HepG2 (cell line): Measurements from ENCODE around the gene BIRC5. TPM values are rescaled to one million over a fixed set of nuclear protein-coding genes. Genes with fewer than 3 reads are reported as not detected.

ENCODE experiments used
- AKAP8 ChIP-seq: sonication (generic); formaldehyde crosslinking; IDR thresholded peaks from 2 replicates; pipeline ENCODE4 v1.5.1; 2020; ENCODE audit warnings: mild to moderate bottlenecking, missing genetic modification reagents
- ASH2L ChIP-seq: fragments of 300-600, 200-600 bp; sonication (generic); IDR thresholded peaks from 2 replicates; pipeline ENCODE4 v1.7.0; 2017; ENCODE audit warnings: low read depth, mild to moderate bottlenecking, moderate library complexity, mixed read lengths, low read length; ENCODE audit not compliant: insufficient read length
- BRD4 ChIP-seq: sonication (generic); formaldehyde crosslinking; IDR thresholded peaks from 2 replicates; pipeline ENCODE4 v1.4.0; 2020; ENCODE audit warnings: missing genetic modification reagents
- CBFB ChIP-seq: sonication (generic); formaldehyde crosslinking; IDR thresholded peaks from 2 replicates; pipeline ENCODE4 v1.4.0; 2020; ENCODE audit warnings: missing genetic modification reagents
- CHCHD3 ChIP-seq: sonication (generic); formaldehyde crosslinking; IDR thresholded peaks from 2 replicates; pipeline ENCODE4 v1.8.0; 2022; ENCODE audit warnings: mild to moderate bottlenecking, missing genetic modification reagents, moderate library complexity
- FOXP1 ChIP-seq, 2 experiments: fragments of 450-650 bp in 1 of 2; IDR thresholded peaks; 2 replicates each; pipeline ENCODE4 v1.6.1; 2017 to 2018; ENCODE audit warnings: antibody characterized with exemption in 1 of 2
- HCFC1 ChIP-seq: fragments of 150-350 bp; IDR thresholded peaks from 2 replicates; pipeline ENCODE4 v1.6.1; 2014; ENCODE audit warnings: low read depth, low read length
- HDAC6 ChIP-seq: fragments of 200-600 bp; sonication (generic); IDR thresholded peaks from 2 replicates; pipeline ENCODE4 v1.7.0; 2017; ENCODE audit warnings: mild to moderate bottlenecking, antibody characterized with exemption, low read length, low read depth
- KDM6A ChIP-seq: IDR thresholded peaks from 2 replicates; pipeline ENCODE4 v1.6.1; 2016; ENCODE audit warnings: low read depth
- KLF15 ChIP-seq: sonication (generic); formaldehyde crosslinking; IDR thresholded peaks from 2 replicates; pipeline ENCODE4 v1.8.1; 2023; ENCODE audit warnings: borderline replicate concordance, mild to moderate bottlenecking, inconsistent platforms, missing genetic modification reagents, mixed read lengths
- MTF1 ChIP-seq: sonication (generic); formaldehyde crosslinking; IDR thresholded peaks from 2 replicates; pipeline ENCODE4 v1.5.0; 2020; ENCODE audit warnings: missing genetic modification reagents
- NR2F2 ChIP-seq: IDR thresholded peaks from 2 replicates; pipeline ENCODE4 v1.6.1; 2012; ENCODE audit warnings: low read depth, inconsistent platforms, borderline replicate concordance
- PATZ1 ChIP-seq: sonication (generic); formaldehyde crosslinking; IDR thresholded peaks from 2 replicates; pipeline ENCODE4 v1.4.0; 2020; ENCODE audit warnings: missing genetic modification reagents
- RFX5 ChIP-seq: IDR thresholded peaks from 2 replicates; pipeline ENCODE4 v1.6.1; 2011; ENCODE audit warnings: low read depth, low read length, improper control_type of control experiment
- SIX1 ChIP-seq: sonication (generic); formaldehyde crosslinking; IDR thresholded peaks from 2 replicates; pipeline ENCODE4 v1.4.0; 2020; ENCODE audit warnings: missing genetic modification reagents, borderline replicate concordance
- SPEN ChIP-seq: sonication (generic); formaldehyde crosslinking; IDR thresholded peaks from 2 replicates; pipeline ENCODE4 v1.5.1; 2020; ENCODE audit warnings: low read depth, mild to moderate bottlenecking, missing genetic modification reagents
- STAG1 ChIP-seq: sonication (generic); formaldehyde crosslinking; IDR thresholded peaks from 2 replicates; pipeline ENCODE4 v1.4.0; 2020; ENCODE audit warnings: missing genetic modification reagents
- TBP ChIP-seq: sonication (generic); formaldehyde crosslinking; IDR thresholded peaks from 2 replicates; pipeline ENCODE4 v1.5.0; 2020; ENCODE audit warnings: missing genetic modification reagents
- ZBTB25 ChIP-seq: IDR thresholded peaks from 2 replicates; pipeline ENCODE4 v1.6.1; 2018; ENCODE audit warnings: missing genetic modification reagents
- ZC3H4 ChIP-seq: sonication (generic); formaldehyde crosslinking; IDR thresholded peaks from 2 replicates; pipeline ENCODE4 v1.4.0; 2020; ENCODE audit warnings: missing genetic modification reagents, borderline replicate concordance
- ZNF225 ChIP-seq: sonication (generic); formaldehyde crosslinking; IDR thresholded peaks from 2 replicates; pipeline ENCODE4 v1.4.0; 2020; ENCODE audit warnings: mild to moderate bottlenecking, missing genetic modification reagents
- ZNF343 ChIP-seq: sonication (generic); formaldehyde crosslinking; IDR thresholded peaks from 2 replicates; pipeline ENCODE4 v1.4.0; 2020; ENCODE audit warnings: mild to moderate bottlenecking, missing genetic modification reagents
- ZNF382 ChIP-seq: sonication (generic); formaldehyde crosslinking; IDR thresholded peaks from 2 replicates; pipeline ENCODE4 v1.5.0; 2020; ENCODE audit warnings: missing genetic modification reagents, mild to moderate bottlenecking, borderline replicate concordance
- ZNF672 ChIP-seq: sonication (generic); formaldehyde crosslinking; IDR thresholded peaks from 2 replicates; pipeline ENCODE4 v1.8.1; 2022; ENCODE audit warnings: missing genetic modification reagents
- ZNF747 ChIP-seq: sonication (generic); formaldehyde crosslinking; IDR thresholded peaks from 2 replicates; pipeline ENCODE4 v1.8.1; 2023; ENCODE audit warnings: missing genetic modification reagents, mild to moderate bottlenecking, borderline replicate concordance
- ZNF770 ChIP-seq: sonication (generic); formaldehyde crosslinking; IDR thresholded peaks from 2 replicates; pipeline ENCODE4 v1.5.0; 2020; ENCODE audit warnings: mild to moderate bottlenecking, missing genetic modification reagents
- ZNF816 ChIP-seq: sonication (generic); formaldehyde crosslinking; IDR thresholded peaks from 2 replicates; pipeline ENCODE4 v1.8.0; 2022; ENCODE audit warnings: missing genetic modification reagents, mild to moderate bottlenecking, borderline replicate concordance
- ZNF841 ChIP-seq: sonication (generic); formaldehyde crosslinking; IDR thresholded peaks from 2 replicates; pipeline ENCODE4 v1.8.1; 2023; ENCODE audit warnings: missing genetic modification reagents, borderline replicate concordance
- polyA plus RNA-seq, 8 experiments: library from polyadenylated mRNA; depleted of rRNA in 3 of 8; stranded (reverse) in 7 of 8; unstranded in 1 of 8; fragments of >200 nt; fragmentation: Illumina TruSeq in 4 of 8; extraction: Trizol in 4 of 8; gene quantifications; 2 replicates each; pipeline versions ENCODE4 v1.2.1 to v1.2.3, GENCODE V29; 2011 to 2016; ENCODE audit warnings: low read depth in 4 of 8, missing spikeins in 1 of 8, mixed read lengths in 1 of 8; ENCODE audit not compliant: insufficient read depth in 1 of 8
- total RNA-seq, 5 experiments: library from RNA; depleted of rRNA; stranded (reverse); fragments of >200 nt; fragmentation: Illumina TruSeq; extraction: Trizol; gene quantifications; 2 replicates each; pipeline ENCODE4 v1.2.3, GENCODE V29; 2016; ENCODE audit warnings: low read depth in 1 of 5

Gene BIRC5
- total and polyA plus RNA-seq, 2 of the 13 experiments (the other 11 are each of a cell fraction or from before 2014, with no cell fraction given): 30.3 to 135 TPM

- TF ChIP-seq HCFC1 (no peak), KDM6A (CRISPR knock-in tag) (peak; percentile 74), SPEN (peak; percentile 78; the same call in 1 of the 2 replicates), PATZ1 (no peak), KLF15 (CRISPR knock-in tag) (no peak), ZNF382 (CRISPR knock-in tag) (no peak), MTF1 (no peak), ZNF770 (CRISPR knock-in tag) (peak; percentile 92), AKAP8 (CRISPR knock-in tag) (0 out of 2 replicates have a peak, but pooled peaks have one; percentile 58), HDAC6 (no peak), CBFB (CRISPR knock-in tag) (no peak), ZC3H4 (no peak), ZNF747 (CRISPR knock-in tag) (no peak), TBP (CRISPR knock-in tag) (no peak), ZBTB25 (CRISPR knock-in tag) (no peak), ZNF816 (CRISPR knock-in tag) (no peak), ASH2L (peak; percentile 34), ZNF343 (CRISPR knock-in tag) (no peak), NR2F2 (no peak), ZNF225 (CRISPR knock-in tag) (no peak), SIX1 (CRISPR knock-in tag) (no peak), ZNF672 (CRISPR knock-in tag) (no peak), RFX5 (no peak), BRD4 (no peak), STAG1 (CRISPR knock-in tag) (no peak), ZNF841 (CRISPR knock-in tag) (no peak), CHCHD3 (no peak), FOXP1 (IDR thresholded peaks at IDR 0.05) (no peak), FOXP1 (CRISPR knock-in tag; IDR thresholded peaks at IDR 0.05) (peak; percentile 62)
Observed at GRCh38 chr17:78263063-78263735, 49.1 kb downstream of the BIRC5 start (continued).
